ENCODE data around the gene SPEN. TPM values are rescaled to one million over a fixed set of nuclear protein-coding genes. Genes with fewer than 3 reads are reported as not detected.
"Not testable (repeated sequence)": the region's sequence is repeated elsewhere in the genome, so short reads cannot be mapped to it uniquely, and the experiment has no call there.

The SPEN gene
- total and polyA plus RNA-seq, 5 donors from 2014 or later = 7.4 to 92.4 (median 8.0) TPM

DNA sequence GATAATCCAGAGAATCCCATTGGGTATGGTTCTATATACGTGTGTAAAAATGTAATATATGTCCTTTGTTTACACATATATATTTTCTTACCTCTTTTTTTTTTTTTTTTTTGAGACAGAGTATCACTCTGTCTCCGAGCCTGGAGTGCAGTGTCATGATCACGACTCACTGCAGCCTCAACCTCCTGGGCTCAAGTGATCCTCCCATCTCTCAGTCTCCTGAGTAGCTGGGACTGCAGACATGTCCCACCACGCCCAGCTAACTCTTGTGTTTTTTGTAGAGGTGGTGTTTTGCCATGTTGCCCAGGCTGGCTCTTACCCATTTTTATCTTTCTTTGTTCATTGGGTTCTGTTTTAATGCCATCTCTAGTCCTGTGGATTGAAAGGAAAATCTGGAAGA lies 68.9 kb downstream of the SPEN start:
- Mint-ChIP-seq H3K9me3 (no peaks in the 10 kb centered on the region), H3K4me3 (peak overlapping the region in 3 of 4 donors; percentile 52 to 76 (median 62)), H3K27me3 (no peaks in the 10 kb centered on the region), H3K36me3 (peaks cover 39% of the 10 kb centered on the region), H3K4me1 (peaks cover 19 to 47% (median 33%) of the 10 kb centered on the region in 4 donors), H3K27ac (peak overlapping the region; percentile 40 to 91 (median 82))
- H3K9me3 ChIP-seq (ENCODE audit: control insufficient read depth in 2 of 2, low read length in 2 of 2) = no peaks in the 10 kb centered on the region
- peaks cover 9% of the 10 kb centered on the region for H3K4me1 ChIP-seq (ENCODE audit: control insufficient read depth, insufficient read depth, low read length, poor library complexity, severe bottlenecking)
- peaks cover 71% of the 10 kb centered on the region for H3K36me3 ChIP-seq (ENCODE audit: control insufficient read depth, insufficient read depth, low read length)
- no peak for DNase-seq
- H3K4me3 ChIP-seq (ENCODE audit: low read depth, low read length) = peak overlapping the region; percentile 55
- no peak overlapping the region for H3K27ac ChIP-seq (ENCODE audit: insufficient read depth, low read length, poor library complexity, severe bottlenecking)
- no peaks in the 10 kb centered on the region for H3K27me3 ChIP-seq (ENCODE audit: control insufficient read depth, insufficient read depth, low read length)
- no peak for ATAC-seq (ENCODE audit: low read depth in 2 of 2)

DNA sequence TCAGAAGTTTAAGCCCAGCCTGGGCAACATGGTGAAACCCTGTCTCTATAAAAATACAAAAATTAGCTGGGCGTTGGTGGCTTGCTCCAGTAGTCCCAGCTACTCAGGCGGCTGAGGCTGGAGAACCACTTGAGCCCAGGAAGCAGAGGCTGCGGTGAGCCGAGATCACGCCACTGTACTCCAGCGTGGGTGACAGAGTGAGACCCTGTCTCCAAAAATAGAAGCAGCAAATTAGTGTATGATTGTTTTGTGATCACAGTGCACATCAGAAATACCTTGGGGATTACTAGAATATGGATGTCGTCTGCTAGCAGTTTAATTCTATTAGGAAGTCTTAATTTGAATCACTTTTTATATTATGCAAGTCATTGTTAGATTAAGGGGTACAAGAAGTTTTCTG lies 69.4 kb downstream of the SPEN start:
- H3K4me1 Mint-ChIP-seq = peaks cover 19 to 47% (median 33%) of the 10 kb centered on the region in 4 donors
- H3K9me3 ChIP-seq (ENCODE audit: control insufficient read depth in 2 of 2, low read length in 2 of 2) = no peaks in the 10 kb centered on the region
- peaks cover 72% of the 10 kb centered on the region for H3K36me3 ChIP-seq (ENCODE audit: control insufficient read depth, insufficient read depth, low read length)
- peaks cover 9% of the 10 kb centered on the region for H3K4me1 ChIP-seq (ENCODE audit: control insufficient read depth, insufficient read depth, low read length, poor library complexity, severe bottlenecking)
- H3K4me3 ChIP-seq (ENCODE audit: low read depth, low read length) = no peak overlapping the region
- H3K36me3 Mint-ChIP-seq = peaks cover 41% of the 10 kb centered on the region
- no peaks in the 10 kb centered on the region for H3K9me3 Mint-ChIP-seq
- H3K27ac Mint-ChIP-seq = peak overlapping the region in 1 of 3 donors; percentile 40
- no peak for DNase-seq
- no peaks in the 10 kb centered on the region for H3K27me3 Mint-ChIP-seq
- ATAC-seq (ENCODE audit: low read depth in 2 of 2) = no peak
- no peak overlapping the region for H3K27ac ChIP-seq (ENCODE audit: insufficient read depth, low read length, poor library complexity, severe bottlenecking)
- no peaks in the 10 kb centered on the region for H3K27me3 ChIP-seq (ENCODE audit: control insufficient read depth, insufficient read depth, low read length)
- peak overlapping the region in 3 of 4 donors; percentile 10 to 52 (median 21) for H3K4me3 Mint-ChIP-seq

DNA sequence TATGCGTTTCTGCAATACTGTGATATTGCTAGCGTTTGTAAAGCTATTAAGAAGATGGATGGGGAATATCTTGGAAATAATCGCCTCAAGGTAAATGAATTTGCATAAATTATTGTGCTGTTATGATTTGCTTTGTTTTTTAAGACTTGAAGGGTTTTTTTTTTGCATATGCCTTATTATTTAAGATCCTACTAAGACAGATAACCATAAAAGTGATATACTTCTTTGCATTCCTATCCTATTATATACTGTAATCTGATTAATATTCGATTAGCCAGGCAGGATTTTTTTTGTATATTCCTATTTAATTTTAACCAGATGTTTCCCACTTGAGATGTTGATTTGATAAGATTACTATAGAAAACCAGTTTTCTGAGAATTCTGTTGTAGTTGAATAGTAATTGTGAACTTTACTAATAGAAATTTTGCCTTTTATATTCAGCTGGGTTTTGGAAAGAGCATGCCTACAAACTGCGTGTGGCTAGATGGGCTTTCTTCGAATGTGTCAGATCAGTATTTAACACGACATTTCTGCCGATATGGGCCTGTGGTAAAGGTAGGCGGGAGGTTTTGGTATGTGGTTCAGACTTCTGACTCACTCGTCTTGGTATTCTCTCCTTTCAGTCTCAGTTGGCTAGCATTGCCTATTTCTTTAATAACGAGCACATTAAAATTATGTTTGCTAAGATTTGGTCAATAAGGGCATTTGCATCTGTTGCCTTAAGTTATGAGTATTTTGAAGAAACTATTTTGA lies 71.6 kb downstream of the SPEN start:
- peak in 2 of 3 donors; percentile 17 to 77 for DNase-seq

DNA sequence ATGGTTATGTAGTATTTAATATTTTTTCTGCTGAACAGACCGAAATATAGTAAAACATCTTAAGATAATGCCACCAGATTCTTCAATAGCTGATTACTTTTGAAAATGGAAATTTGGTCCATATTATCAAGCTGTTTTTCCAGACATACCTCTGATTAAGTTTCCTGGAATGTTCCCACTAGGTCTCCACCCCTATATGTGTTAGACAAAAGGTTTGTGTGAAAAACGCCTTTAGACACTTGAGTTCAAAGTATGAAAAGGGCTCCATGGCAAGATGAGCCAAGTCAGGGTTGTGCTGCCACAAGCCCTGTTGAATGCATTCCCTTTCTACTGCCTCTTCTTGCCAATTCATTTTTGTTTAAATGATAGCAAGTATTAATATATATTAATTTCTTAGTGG lies 75.7 kb downstream of the SPEN start:
- Histone ChIP-seq H3K9me3 (ENCODE audit: control insufficient read depth in 2 of 2, low read length in 2 of 2) (no peaks in the 10 kb centered on the region), H3K4me1 (ENCODE audit: control insufficient read depth, insufficient read depth, low read length, poor library complexity, severe bottlenecking) (no peaks in the 10 kb centered on the region), H3K27me3 (ENCODE audit: control insufficient read depth, insufficient read depth, low read length) (no peaks in the 10 kb centered on the region), H3K36me3 (ENCODE audit: control insufficient read depth, insufficient read depth, low read length) (peaks cover 82% of the 10 kb centered on the region), H3K27ac (ENCODE audit: insufficient read depth, low read length, poor library complexity, severe bottlenecking) (no peak overlapping the region), H3K4me3 (ENCODE audit: low read depth, low read length) (no peak overlapping the region)
- Mint-ChIP-seq H3K4me3 (no peak overlapping the region), H3K36me3 (peaks cover 38% of the 10 kb centered on the region), H3K27me3 (no peaks in the 10 kb centered on the region), H3K9me3 (peaks cover 0 to 1% (median 0%) of the 10 kb centered on the region in 7 donors), H3K4me1 (peaks cover 13 to 15% (median 14%) of the 10 kb centered on the region in 4 donors), H3K27ac (no peak overlapping the region)
- ATAC-seq (ENCODE audit: low read depth in 2 of 2) = no peak
- no peak for DNase-seq

More for the DNA sequence above, 71.6 kb downstream of the SPEN start:
- H3K4me3 Mint-ChIP-seq = no peak overlapping the region
- peak overlapping the region; percentile 20 to 88 (median 39) for H3K27ac Mint-ChIP-seq
- no peaks in the 10 kb centered on the region for H3K27me3 Mint-ChIP-seq
- Histone ChIP-seq H3K27me3 (ENCODE audit: control insufficient read depth, insufficient read depth, low read length) (no peaks in the 10 kb centered on the region), H3K4me3 (ENCODE audit: low read depth, low read length) (no peak overlapping the region), H3K9me3 (ENCODE audit: control insufficient read depth in 2 of 2, low read length in 2 of 2) (no peaks in the 10 kb centered on the region), H3K36me3 (ENCODE audit: control insufficient read depth, insufficient read depth, low read length) (peaks cover 75% of the 10 kb centered on the region), H3K4me1 (ENCODE audit: control insufficient read depth, insufficient read depth, low read length, poor library complexity, severe bottlenecking) (peaks cover 9% of the 10 kb centered on the region), H3K27ac (ENCODE audit: insufficient read depth, low read length, poor library complexity, severe bottlenecking) (no peak overlapping the region)
- ATAC-seq (ENCODE audit: low read depth in 2 of 2) = peak; percentile 90 to 96
- peaks cover 19 to 45% (median 28%) of the 10 kb centered on the region in 4 donors for H3K4me1 Mint-ChIP-seq
- H3K36me3 Mint-ChIP-seq = peaks cover 45% of the 10 kb centered on the region
- no peaks in the 10 kb centered on the region for H3K9me3 Mint-ChIP-seq

DNA sequence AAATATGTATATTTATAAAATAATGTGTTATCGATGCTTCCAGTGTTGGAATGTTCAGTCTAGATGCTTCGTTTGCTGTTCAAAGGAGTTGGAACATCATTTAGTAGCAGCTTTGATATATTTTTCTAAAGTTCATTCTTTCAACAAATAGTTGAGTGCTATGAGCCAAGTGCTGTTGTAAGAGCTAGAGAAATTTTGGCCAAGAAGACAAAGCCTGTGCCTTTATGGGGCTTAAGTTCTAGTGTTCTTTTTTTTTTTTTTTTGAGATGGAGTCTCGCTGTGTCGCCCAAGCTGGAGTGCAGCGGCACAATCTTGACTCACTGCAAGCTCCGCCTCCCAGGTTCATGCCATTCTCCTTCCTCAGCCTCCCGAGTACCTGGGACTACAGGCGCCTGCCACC lies 78.9 kb downstream of the SPEN start:
- not testable (repeated sequence) for H3K4me1 ChIP-seq (ENCODE audit: control insufficient read depth, insufficient read depth, low read length, poor library complexity, severe bottlenecking); H3K27ac Mint-ChIP-seq; H3K4me1 Mint-ChIP-seq; H3K4me3 ChIP-seq (ENCODE audit: low read depth, low read length); H3K4me3 Mint-ChIP-seq; H3K9me3 ChIP-seq (ENCODE audit: control insufficient read depth in 2 of 2, low read length in 2 of 2); DNase-seq; H3K27me3 Mint-ChIP-seq; H3K27me3 ChIP-seq (ENCODE audit: control insufficient read depth, insufficient read depth, low read length); H3K27ac ChIP-seq (ENCODE audit: insufficient read depth, low read length, poor library complexity, severe bottlenecking); ATAC-seq (ENCODE audit: low read depth in 2 of 2); H3K9me3 Mint-ChIP-seq
- peaks cover 85% of the 10 kb centered on the region for H3K36me3 ChIP-seq (ENCODE audit: control insufficient read depth, insufficient read depth, low read length)
- peaks cover 52% of the 10 kb centered on the region for H3K36me3 Mint-ChIP-seq

DNA sequence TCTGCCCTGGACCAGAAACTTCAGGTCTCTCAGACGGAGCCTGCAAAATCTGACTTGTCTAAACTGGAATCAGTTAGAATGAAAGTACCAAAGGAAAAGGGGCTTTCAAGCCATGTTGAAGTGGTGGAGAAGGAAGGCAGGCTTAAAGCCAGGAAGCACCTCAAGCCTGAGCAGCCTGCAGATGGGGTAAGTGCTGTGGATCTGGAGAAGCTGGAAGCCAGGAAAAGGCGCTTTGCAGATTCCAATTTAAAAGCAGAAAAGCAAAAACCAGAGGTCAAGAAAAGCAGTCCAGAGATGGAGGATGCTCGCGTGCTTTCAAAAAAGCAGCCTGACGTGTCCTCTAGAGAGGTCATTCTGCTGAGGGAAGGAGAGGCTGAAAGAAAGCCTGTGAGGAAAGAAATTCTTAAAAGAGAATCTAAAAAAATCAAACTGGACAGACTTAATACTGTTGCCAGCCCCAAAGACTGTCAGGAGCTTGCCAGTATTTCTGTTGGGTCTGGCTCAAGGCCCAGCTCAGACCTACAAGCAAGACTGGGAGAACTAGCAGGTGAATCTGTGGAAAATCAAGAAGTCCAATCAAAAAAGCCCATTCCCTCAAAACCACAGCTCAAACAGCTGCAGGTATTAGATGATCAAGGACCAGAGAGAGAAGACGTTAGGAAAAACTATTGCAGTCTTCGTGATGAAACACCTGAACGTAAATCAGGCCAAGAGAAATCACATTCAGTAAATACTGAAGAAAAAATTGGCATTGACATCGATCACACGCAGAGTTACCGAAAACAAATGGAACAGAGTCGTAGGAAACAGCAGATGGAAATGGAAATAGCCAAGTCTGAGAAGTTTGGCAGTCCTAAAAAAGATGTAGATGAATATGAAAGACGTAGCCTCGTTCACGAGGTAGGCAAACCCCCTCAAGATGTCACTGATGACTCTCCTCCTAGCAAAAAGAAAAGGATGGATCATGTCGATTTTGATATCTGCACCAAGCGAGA lies 81.8 kb downstream of the SPEN start:
- peaks cover 0 to 1% (median 0%) of the 10 kb centered on the region in 7 donors for H3K9me3 Mint-ChIP-seq
- Histone ChIP-seq H3K4me3 (ENCODE audit: low read depth, low read length) (no peak overlapping the region), H3K27me3 (ENCODE audit: control insufficient read depth, insufficient read depth, low read length) (no peaks in the 10 kb centered on the region), H3K27ac (ENCODE audit: insufficient read depth, low read length, poor library complexity, severe bottlenecking) (no peak overlapping the region), H3K9me3 (ENCODE audit: control insufficient read depth in 2 of 2, low read length in 2 of 2) (no peaks in the 10 kb centered on the region), H3K36me3 (ENCODE audit: control insufficient read depth, insufficient read depth, low read length) (peaks cover 89% of the 10 kb centered on the region), H3K4me1 (ENCODE audit: control insufficient read depth, insufficient read depth, low read length, poor library complexity, severe bottlenecking) (no peaks in the 10 kb centered on the region)
- DNase-seq (no peak), ATAC-seq (ENCODE audit: low read depth in 2 of 2) (no peak)
- H3K4me3 Mint-ChIP-seq = no peak overlapping the region
- H3K36me3 Mint-ChIP-seq = peaks cover 57% of the 10 kb centered on the region
- no peaks in the 10 kb centered on the region for H3K27me3 Mint-ChIP-seq
- peak overlapping the region in 2 of 3 donors; percentile 29 to 67 for H3K27ac Mint-ChIP-seq
- peaks cover 0 to 3% (median 0%) of the 10 kb centered on the region in 4 donors for H3K4me1 Mint-ChIP-seq

DNA sequence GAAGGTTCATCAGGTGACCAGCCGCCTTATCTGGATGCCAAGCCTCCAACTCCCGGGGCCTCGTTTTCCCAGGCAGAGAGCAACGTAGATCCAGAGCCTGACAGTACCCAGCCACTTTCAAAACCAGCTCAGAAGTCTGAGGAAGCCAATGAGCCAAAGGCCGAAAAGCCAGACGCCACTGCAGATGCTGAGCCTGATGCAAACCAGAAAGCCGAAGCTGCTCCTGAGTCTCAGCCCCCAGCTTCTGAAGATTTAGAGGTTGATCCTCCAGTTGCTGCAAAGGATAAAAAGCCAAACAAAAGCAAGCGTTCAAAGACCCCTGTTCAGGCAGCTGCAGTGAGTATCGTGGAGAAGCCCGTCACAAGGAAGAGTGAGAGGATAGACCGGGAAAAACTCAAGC lies 83.9 kb downstream of the SPEN start:
- peaks cover 70% of the 10 kb centered on the region for H3K36me3 Mint-ChIP-seq
- Histone ChIP-seq H3K36me3 (ENCODE audit: control insufficient read depth, insufficient read depth, low read length) (peaks cover 85% of the 10 kb centered on the region), H3K4me1 (ENCODE audit: control insufficient read depth, insufficient read depth, low read length, poor library complexity, severe bottlenecking) (no peaks in the 10 kb centered on the region), H3K9me3 (ENCODE audit: control insufficient read depth in 2 of 2, low read length in 2 of 2) (no peaks in the 10 kb centered on the region), H3K27me3 (ENCODE audit: control insufficient read depth, insufficient read depth, low read length) (no peaks in the 10 kb centered on the region), H3K27ac (ENCODE audit: insufficient read depth, low read length, poor library complexity, severe bottlenecking) (no peak overlapping the region), H3K4me3 (ENCODE audit: low read depth, low read length) (no peak overlapping the region)
- no peaks in the 10 kb centered on the region for H3K27me3 Mint-ChIP-seq
- no peak overlapping the region for H3K4me3 Mint-ChIP-seq
- no peak overlapping the region for H3K27ac Mint-ChIP-seq
- H3K4me1 Mint-ChIP-seq = peaks cover 0 to 3% (median 0%) of the 10 kb centered on the region in 4 donors
- DNase-seq (no peak), ATAC-seq (ENCODE audit: low read depth in 2 of 2) (no peak)
- H3K9me3 Mint-ChIP-seq = no peaks in the 10 kb centered on the region
